Left ventricle myocardium superior (tissue), 1 donor: Measurements from ENCODE around the gene DAAM1. TPM values are rescaled to one million over a fixed set of nuclear protein-coding genes. Genes with fewer than 3 reads are reported as not detected.

ENCODE experiments used
- ATAC-seq: fragments of 200-7000 bp; cut with Tn5 transposase; one replicate; pipeline ENCODE4 v1.9.1; 2020; ENCODE audit warnings: mild to moderate bottlenecking, moderate library complexity
- DNase-seq: peaks from one replicate; pipeline ENCODE4 v3.0.0-alpha.2; 2020
- intact Hi-C: fragments of 100-400 bp; cut with micrococcal nuclease; formaldehyde crosslinking; loops from one replicate; pipeline ENCODE4 v1.11.0; 2022
- total RNA-seq: library from RNA; stranded (reverse); fragmentation: NEBNext Ultra II Directional; extraction: Animal tissue kit (Norgen Biotek cat#: 25700); gene quantifications from one replicate; pipeline ENCODE4 v1.2.1, GENCODE V29; 2021
- donor health status: DM: no; HTN: yes; CAD: no; lungs with severe emphysema.

DAAM1 gene
- total RNA-seq, 1 donor from 2014 or later, result 111 TPM

DNA sequence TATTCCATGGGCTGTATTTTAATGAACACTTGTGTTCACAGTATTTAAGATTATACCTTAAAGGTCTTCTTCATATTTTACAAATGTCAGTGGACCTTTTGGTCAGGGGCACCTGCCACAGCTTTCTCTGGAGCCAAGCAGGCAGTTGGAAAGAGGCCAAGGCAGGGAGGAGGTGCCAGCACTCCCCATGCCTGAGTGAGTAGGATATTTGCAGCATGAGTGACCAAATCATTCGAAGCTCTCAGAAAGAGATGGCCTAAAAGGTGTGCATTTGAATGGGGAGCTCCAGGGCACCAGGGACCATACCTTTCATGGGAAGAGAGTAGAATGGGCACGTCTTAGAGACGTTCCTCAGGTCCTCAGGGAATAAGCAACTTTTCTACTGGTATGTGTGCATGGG, 155.1 kb downstream of the DAAM1 start:
- intact Hi-C loops, result no loop called here
- peak; percentile 69 for ATAC-seq
- DNase-seq, result peak; percentile 67

DNA sequence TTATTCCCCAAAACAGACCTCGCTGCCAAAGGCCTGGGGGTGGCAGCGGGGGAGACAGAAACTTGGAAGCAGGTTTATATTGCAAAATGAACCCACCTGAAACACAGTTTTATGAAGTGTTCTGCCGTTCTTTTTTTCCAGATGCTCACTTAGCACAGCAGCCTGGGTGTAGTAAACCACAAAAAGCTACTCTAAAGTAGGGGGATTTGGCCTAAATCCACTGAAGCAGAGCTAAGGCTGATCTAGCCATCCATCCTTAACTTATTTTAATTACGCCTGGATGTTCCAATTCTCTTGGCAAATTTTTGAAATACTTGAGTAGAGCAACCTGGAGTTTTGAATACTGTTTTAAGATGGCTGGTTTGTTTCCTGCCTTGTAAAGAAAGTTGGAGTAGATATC, 155.5 kb downstream of the DAAM1 start:
- intact Hi-C loops, result no loop called here
- DNase-seq (no peak), ATAC-seq (no peak)

DNA sequence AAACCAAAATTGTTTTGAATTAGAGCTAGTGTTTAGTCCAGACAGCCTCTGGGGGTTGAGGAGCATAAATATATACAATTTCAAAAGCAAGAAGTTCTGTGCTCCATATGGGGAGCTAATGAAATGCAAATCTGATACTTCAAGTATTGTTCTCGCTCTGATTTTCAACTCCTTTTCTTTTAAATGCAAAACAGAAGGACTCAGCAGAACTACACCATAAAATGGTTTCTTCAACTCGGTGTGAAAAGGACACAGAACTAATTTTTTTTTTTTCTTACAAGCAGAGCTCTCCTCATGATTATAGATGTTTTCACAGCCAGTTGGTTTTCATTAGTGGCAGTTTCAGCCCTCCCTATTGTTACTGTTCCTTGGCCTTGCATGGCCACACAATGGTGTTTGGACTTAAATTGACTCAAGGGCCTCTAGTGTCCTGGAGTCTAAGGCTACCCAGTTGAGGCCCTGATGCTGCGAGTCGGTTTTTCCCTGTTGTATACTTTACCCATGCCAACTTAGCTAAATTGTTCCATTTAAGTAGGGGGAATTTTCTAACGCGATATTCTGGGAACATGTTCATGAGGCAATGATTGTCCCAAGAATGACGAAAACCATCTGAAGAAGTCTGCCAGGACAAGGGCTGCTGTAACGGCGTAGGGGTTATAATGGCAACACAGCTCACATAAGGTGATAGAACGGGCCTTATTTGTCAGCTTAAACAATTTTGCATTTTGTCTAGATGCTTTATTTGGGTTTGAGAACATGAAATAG, 156.4 kb downstream of the DAAM1 start:
- ATAC-seq (no peak), DNase-seq (no peak)
- intact Hi-C loops, result no loop called here

DNA sequence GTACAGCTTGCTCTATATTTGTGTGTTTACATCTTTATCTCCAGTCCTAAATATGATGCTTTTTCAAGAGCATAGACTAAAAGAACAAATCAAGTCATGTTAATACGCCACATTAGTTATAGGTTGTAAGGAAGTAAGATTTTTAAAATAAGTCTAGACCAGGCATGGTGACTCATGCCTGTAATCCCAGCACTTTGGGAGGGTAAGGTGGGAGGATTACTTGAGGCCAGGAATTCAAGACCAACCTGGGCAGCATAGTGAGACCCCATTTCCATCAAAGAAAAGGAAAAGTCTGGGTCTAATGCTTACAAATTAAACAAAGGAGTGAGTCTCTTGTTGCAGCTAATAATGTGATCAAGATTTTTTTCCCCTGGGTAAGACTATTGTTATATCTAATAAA, 157.9 kb downstream of the DAAM1 start:
- intact Hi-C loops, result no loop called here
- ATAC-seq (no peak), DNase-seq (no peak)

DNA sequence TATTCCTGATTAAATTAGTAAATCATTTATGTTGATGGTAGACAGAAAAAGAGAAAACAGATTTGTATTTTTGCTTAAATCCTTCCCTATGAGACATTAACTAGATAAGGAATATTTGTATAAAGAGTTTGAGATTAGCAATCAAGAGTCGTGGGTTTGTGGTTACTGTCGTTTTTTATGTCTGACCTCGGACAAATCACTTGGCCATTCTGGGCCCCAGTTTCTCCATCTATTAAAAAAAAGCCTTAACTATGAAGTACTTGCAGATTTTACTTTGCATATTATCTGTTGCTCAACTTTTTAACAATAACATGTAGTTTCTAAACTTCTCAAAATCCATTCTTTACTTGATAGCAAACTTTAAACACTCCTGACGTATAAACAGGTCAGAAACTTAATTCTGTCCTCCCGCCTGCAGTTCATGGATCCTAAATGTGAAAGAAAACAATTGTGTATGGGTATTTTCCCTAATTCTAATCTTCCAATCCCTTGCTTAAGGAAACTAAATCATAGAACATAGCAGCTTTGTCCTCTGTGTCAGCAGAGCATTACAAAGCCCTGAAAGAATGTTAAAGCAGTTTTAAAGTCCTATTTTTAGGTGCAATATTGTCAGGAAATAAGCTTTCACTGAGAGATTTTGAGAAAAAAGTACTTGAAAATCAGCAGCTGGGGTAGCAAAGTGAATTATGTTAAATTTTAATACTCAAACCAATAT, 158.5 kb downstream of the DAAM1 start:
- intact Hi-C loops, result no loop called here
- ATAC-seq (no peak), DNase-seq (no peak)

DNA sequence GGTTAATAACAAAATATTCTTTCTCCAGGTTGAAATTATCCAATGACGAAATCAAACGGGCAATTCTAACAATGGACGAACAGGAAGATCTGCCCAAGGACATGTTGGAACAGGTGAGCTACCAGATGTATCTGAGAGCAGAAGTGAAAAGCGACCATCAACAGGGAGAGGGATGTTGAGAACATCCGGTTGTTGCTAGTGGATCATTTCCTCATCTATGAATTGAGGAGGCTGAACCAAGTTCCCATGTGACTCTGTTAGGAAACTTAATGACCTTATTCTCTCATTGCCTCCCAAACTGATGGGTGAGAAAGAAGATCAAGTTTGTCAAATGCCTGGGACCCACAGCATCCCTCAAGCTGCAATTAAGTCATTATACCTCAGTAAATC, 159.0 kb downstream of the DAAM1 start:
- DNase-seq, result no peak
- intact Hi-C loops, result no loop called here

DNA sequence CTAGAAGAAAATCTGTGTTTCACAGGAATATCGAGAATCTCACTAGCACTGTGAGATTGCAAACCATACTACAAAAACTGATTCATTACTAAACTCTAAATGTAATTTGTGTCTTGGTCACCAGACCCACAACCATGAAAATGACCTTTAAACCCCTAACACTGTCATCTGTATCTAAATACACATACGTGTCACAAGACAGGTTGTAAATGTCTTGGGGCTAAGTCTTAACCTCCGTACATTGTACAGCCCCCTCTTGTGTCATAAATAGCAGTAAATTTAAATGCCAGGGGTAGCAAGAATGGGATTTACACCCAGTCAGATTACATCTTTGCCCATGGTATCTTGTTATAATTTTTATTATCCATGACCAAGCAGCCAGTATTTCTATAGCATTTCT, 159.4 kb downstream of the DAAM1 start:
- ATAC-seq (no peak), DNase-seq (no peak)
- intact Hi-C loops, result no loop called here

More for the DNA sequence above, 159.0 kb downstream of the DAAM1 start:
- no peak for ATAC-seq

DNA sequence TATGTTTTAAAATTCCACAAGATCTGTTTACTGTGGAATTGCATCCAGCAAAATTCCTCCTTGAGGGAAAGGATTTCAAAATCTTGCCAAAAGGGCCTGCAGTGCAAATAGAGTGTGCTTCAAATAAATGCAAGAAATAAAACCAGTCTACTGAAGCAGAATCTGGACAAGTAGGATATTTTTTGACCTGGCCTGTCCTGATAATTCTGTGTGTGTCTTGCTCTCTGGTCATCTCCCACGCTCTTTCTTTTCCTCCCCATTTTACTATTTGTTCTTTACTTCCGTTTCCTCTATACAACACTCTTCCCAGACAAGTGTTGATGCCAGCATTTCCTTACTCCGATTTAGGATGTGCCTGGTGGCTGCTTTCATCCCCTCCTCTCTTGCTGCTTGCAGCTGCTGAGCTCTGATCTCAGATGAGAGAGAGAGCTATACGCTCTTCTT, 160.8 kb downstream of the DAAM1 start:
- ATAC-seq, result peak; percentile 32
- DNase-seq, result no peak
- intact Hi-C loops, result no loop called here

DNA sequence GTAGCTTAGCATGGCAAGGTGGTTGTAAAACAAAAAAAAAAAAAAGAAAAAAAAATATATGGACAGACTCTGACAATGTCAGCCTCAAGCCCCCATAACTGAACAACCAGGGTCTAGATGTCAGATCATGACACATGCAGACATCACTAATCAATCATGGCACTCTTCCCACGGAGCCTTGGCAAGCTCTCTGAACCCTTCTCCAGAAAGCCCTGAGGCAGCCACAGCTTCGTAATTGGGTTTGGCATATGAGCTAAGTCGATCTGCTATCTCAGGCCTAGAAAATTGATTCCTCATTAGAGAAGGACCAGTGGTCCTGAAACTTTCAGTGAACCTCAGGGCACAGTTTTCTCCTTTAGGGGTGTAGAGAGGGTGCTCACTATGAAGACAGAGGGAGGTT, 164.5 kb downstream of the DAAM1 start:
- ATAC-seq, result no peak
- intact Hi-C loops, result no loop called here
- no peak for DNase-seq

DNA sequence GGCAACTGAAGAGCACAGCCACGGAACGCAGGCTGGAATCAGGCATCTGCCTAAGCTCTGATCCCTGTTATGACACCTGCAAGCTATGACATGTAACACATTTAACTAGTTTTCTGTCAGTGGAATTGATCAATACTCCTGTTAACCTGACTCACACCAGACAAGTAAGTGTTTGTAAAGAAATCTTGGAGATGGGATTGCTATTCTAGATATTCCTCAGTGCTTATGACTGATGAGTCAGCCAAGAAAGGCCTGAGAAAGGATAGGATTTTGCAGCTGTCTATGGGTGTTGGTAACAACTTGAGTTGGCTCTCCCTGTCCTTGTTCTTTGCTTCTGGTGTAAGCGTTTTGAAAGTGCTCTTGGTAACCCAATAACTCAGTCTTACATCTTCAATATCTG, 166.2 kb downstream of the DAAM1 start:
- no peak for ATAC-seq
- intact Hi-C loops, result no loop called here
- no peak for DNase-seq

DNA sequence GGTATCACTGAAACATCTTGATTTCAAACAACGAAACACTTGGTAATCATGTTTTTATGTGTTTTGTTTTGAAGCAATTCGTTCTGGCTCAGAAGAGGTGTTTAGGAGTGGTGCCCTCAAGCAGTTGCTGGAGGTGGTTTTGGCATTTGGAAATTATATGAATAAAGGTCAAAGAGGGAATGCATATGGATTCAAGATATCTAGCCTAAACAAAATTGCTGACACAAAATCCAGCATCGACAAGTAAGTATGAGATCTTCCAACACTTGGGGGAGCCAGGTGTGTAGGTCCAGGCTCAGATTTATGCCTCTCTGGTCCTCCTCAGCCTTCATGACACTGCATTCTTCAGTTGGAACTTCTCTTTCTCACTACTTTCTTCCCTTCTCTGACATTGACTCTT, 166.6 kb downstream of the DAAM1 start:
- intact Hi-C loops, result no loop called here
- ATAC-seq (no peak), DNase-seq (no peak)

DNA sequence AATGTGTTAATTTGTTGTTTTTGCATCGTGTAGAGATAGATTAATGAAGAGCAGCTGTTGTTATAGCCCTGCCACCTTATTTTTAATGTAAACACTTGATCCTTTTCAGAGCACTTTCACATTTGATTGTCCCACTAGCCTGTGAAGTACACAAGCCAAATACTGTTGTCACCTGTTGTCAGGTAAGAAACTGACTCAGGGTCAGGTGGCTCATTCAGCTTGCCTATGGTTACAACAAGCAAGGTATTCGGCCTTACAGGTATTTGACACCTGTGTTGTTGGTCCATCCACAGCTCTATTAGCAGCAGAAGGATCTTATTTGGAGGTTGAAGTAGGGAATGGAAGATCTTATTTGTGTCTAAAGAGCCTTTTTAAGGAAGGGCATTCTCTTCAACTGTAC, 167.8 kb downstream of the DAAM1 start:
- intact Hi-C loops, result no loop called here
- DNase-seq (no peak), ATAC-seq (no peak)

DNA sequence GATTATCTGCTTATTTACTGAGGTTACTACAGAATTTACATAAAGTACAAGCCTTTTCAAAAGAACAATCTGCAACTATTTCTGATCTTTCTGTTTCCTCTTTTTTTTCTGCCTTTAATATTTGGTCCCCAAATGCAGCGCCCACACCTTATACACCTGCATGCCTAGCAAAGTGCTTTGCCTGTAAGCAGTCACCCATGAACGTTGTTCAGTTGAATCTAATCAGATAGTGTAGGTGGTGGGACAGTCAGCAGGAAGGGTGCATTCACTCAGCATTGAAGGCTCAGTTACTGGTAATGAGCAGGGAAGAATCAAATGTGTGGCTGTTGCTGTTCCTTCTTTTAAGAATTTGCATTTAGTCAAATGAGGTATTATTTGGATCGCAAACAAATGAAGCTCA, 168.3 kb downstream of the DAAM1 start:
- DNase-seq (no peak), ATAC-seq (no peak)
- intact Hi-C loops, result no loop called here

DNA sequence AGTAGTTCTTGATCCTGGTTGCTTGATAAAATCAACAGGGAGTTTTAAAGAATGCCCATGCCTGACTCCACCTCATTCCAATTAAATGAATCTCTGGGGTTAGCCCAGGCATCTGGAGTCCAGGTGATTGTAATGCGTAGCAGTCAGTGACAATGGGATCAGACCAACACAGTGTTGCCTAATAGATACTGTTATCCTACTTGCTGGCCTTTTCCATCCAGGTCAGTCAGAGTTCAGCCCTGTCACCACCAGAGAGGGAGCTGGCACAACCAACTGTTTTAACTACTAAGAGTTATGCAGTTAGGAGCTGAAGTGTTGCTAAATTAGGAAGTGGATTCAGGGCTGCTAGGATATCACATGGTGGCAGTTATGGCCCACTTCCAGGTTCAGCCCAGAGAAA, 169.6 kb downstream of the DAAM1 start:
- DNase-seq (peak; percentile 63), ATAC-seq (peak; percentile 92)
- intact Hi-C loops, result no loop called here

DNA sequence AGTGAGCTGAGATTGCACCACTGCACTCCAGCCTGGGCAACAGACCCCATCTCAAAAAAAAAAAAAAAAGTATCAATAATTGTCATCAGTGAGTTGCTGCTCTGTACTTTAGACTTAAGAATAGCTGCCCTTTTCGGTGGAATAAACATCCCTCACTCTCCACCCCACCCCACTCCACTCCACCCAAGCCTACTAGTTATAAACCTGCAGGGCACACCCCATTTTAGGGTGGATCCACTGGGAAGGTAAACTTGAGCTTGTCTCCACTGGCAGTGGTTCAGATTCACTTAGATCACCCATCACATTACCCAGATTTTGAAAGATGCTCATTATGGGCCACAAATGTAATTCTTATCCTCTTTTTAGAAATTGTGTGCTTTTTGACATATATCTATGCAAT, 170.3 kb downstream of the DAAM1 start:
- no peak for DNase-seq
- no peak for ATAC-seq
- intact Hi-C loops, result no loop called here

DNA sequence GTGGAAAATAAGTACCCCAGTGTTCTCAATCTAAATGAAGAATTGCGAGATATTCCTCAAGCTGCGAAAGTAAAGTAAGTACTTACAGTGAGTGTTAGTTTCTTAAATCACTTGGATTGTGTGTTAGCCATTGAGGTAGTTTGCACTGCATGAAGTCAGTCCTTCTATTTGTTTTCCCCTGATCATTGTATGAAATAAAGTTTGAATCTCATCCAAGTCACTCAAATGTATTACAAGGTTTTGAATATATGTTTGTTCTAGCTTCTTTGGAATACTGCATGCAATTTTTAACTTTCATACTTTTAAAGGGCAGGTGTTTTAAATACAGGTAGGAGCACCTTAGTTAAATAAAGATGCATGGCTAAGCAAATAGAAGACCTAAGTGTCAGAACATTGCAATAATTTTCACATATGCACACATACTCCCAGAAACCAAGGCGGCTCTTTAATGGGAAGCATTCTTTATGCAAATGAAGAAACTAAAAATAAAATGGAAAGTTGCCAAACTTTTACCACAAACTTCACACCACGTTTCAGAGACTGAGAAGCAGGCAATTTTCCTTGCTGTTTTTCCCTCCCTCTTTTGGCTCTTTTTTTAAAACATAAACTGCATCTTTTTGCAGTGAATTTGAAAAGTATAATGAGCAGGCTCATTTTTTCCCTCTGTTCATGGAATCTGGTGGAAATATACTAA, 171.1 kb downstream of the DAAM1 start:
- ATAC-seq, result no peak
- intact Hi-C loops, result no loop called here
- DNase-seq, result no peak

DNA sequence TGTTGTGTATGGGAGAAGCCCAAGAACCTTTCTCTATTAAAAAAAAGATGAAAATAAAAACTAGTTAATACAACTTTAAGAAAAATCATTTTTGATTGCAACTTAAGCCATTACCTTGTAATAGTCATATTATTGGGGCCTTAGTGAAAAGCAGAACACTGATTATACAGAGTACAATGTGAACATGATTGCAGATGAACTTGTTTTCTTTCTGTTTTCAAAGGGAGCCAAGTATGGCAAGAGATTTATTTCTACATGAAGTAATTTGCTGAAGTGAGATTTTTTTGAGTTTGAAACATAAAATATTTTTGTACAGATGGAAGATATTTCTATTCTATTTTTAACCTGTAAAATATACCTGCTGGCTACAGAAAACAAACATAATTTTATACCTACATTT, 171.8 kb downstream of the DAAM1 start:
- no peak for ATAC-seq
- intact Hi-C loops, result no loop called here
- no peak for DNase-seq

DNA sequence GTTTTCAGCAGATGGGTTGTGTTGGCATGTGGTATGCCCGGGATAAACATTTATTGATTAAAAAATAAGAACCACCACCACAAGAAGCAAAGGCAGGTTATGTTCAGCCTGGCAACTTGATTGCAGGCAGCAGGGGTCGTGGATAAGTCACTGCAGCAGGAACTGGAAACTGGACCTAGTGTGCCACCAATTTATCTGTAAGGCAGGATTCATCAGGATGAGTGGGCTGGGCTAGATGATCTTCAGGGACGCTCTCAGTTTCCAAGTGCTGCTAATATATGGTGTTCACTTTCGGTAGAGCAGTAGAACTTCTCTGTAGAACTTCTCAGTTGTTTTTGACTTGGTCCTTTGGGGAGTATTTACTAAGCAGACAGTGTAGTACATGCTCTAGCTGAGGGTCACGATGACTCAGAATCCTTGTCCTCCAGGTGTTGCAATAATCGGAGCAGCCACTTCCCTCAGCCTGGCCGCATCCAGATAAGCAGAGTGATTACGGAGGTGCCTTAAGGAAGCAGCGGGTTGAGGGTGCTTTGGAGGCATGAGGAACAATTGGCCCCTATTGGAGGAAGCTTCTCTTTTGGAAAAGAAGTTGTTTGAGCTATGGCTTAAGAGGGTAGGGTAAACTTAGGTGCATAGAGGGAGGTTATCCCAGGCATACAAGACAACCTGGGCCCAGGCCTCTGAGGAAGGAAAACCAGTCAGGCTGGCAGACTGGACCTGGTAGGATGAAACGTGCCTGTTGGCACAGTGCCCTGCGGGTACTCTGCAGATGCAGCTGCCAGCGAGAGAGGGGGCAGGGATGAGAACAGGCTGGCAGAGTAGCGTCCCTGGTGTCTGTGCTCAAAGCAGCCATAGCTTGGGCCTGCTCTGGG, 172.7 kb downstream of the DAAM1 start:
- ATAC-seq (peak; percentile 73), DNase-seq (peak; percentile 90)
- intact Hi-C loops, result no loop called here

DNA sequence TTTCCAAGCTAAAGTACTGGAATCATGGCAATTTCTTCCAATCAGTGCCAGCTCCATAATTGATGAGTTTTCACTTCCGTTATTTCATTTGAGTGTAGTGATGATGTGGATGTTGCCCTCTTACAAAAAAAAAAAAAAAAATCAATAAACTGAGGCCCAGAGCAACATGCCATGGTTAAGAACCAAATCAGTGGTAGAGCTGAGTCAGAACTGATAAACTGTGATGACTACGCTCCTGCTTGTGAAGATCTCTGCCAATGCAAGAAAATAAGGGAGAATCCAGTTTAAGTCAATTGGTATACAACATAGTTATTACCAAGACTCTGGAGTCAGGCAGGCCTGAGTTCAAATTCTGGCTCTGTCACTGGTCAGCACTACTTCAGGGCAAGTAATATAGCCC, 174.0 kb downstream of the DAAM1 start:
- intact Hi-C loops, result no loop called here
- DNase-seq, result no peak
- no peak for ATAC-seq
